Trophoblast cell (in vitro differentiated cells and primary cell): Measurements from ENCODE around the gene ZNF107.
A peak's percentile ranks its signal among the peaks of the same experiment; 100 is the strongest.
"Not testable (repeated sequence)": the region's sequence is repeated elsewhere in the genome, so short reads cannot be mapped to it uniquely, and the experiment has no call there.

Experiments used
- DNase-seq, 2 donors: peaks; one replicate each; pipeline ENCODE4 v3.0.0-alpha.2; 2016
- H2AFZ ChIP-seq: 2 replicates; pipeline ENCODE4 v1.6.1; 2013; ENCODE audit warnings: low read length, moderate library complexity, mild to moderate bottlenecking; ENCODE audit not compliant: insufficient read depth, poor library complexity
- H2AK5ac ChIP-seq: 2 replicates; pipeline ENCODE4 v1.6.1; 2013; ENCODE audit warnings: mild to moderate bottlenecking, low read length
- H2BK120ac ChIP-seq: 2 replicates; pipeline ENCODE4 v1.6.1; 2013; ENCODE audit warnings: low read length, mild to moderate bottlenecking, moderate library complexity; ENCODE audit not compliant: insufficient read depth, poor library complexity
- H2BK12ac ChIP-seq: 2 replicates; pipeline ENCODE4 v1.6.1; 2013; ENCODE audit warnings: mild to moderate bottlenecking, low read length, moderate library complexity
- H2BK5ac ChIP-seq: 2 replicates; pipeline ENCODE4 v1.6.1; 2013; ENCODE audit warnings: low read length, low read depth, moderate library complexity, mild to moderate bottlenecking; ENCODE audit not compliant: poor library complexity
- H3K14ac ChIP-seq: 2 replicates; pipeline ENCODE4 v1.6.1; 2013; ENCODE audit warnings: mild to moderate bottlenecking, low read length
- H3K18ac ChIP-seq: 2 replicates; pipeline ENCODE4 v1.6.1; 2013; ENCODE audit warnings: mild to moderate bottlenecking, low read length
- H3K23ac ChIP-seq: 2 replicates; pipeline ENCODE4 v1.6.1; 2013; ENCODE audit warnings: low read length
- H3K27ac ChIP-seq: 2 replicates; pipeline ENCODE4 v1.5.1; 2013; ENCODE audit warnings: low read depth, mild to moderate bottlenecking, inconsistent platforms, low read length, moderate library complexity
- H3K27me3 ChIP-seq: 2 replicates; pipeline ENCODE4 v1.6.1; 2013; ENCODE audit warnings: inconsistent platforms, mild to moderate bottlenecking, low read length, moderate library complexity; ENCODE audit not compliant: insufficient read depth
- H3K36me3 ChIP-seq, 2 experiments: 1 replicate in 1 of 2; 2 replicates in 1 of 2; pipeline ENCODE4 v1.6.1; 2013; ENCODE audit warnings: low read length in 2 of 2, mild to moderate bottlenecking in 2 of 2, moderate library complexity in 1 of 2; ENCODE audit not compliant: insufficient read depth in 2 of 2, control insufficient read depth in 1 of 2
- H3K4ac ChIP-seq: 2 replicates; pipeline ENCODE4 v1.6.1; 2013; ENCODE audit warnings: low read depth, mild to moderate bottlenecking, low read length, moderate library complexity
- H3K4me1 ChIP-seq, 2 experiments: 1 replicate in 1 of 2; 2 replicates in 1 of 2; pipeline ENCODE4 v1.6.1; 2013; ENCODE audit warnings: low read length in 2 of 2, mild to moderate bottlenecking in 2 of 2, moderate library complexity in 1 of 2; ENCODE audit not compliant: insufficient read depth in 2 of 2, control insufficient read depth in 1 of 2
- H3K4me2 ChIP-seq: 2 replicates; pipeline ENCODE4 v1.6.1; 2013; ENCODE audit warnings: inconsistent platforms, mild to moderate bottlenecking, low read length, moderate library complexity
- H3K4me3 ChIP-seq: 2 replicates; pipeline ENCODE4 v1.5.1; 2013; ENCODE audit warnings: mild to moderate bottlenecking, low read depth, low read length, inconsistent platforms
- H3K79me1 ChIP-seq: one replicate; pipeline ENCODE4 v1.6.1; 2013; ENCODE audit warnings: low read length
- H3K79me2 ChIP-seq: 2 replicates; pipeline ENCODE4 v1.6.1; 2013; ENCODE audit warnings: low read length, mild to moderate bottlenecking; ENCODE audit not compliant: control insufficient read depth, insufficient read depth, poor library complexity
- H3K9ac ChIP-seq: 2 replicates; pipeline ENCODE4 v1.6.1; 2013; ENCODE audit warnings: mild to moderate bottlenecking, low read length
- H3K9me3 ChIP-seq: 2 replicates; pipeline ENCODE4 v1.6.1; 2013; ENCODE audit warnings: low read depth, mild to moderate bottlenecking, control low read depth, inconsistent platforms, low read length; ENCODE audit not compliant: insufficient read depth
- H4K12ac ChIP-seq: 2 replicates; pipeline ENCODE4 v1.6.1; 2013; ENCODE audit warnings: low read depth, mild to moderate bottlenecking, low read length, moderate library complexity
- H4K8ac ChIP-seq: 2 replicates; pipeline ENCODE4 v1.6.1; 2013; ENCODE audit warnings: low read depth, mild to moderate bottlenecking, low read length, moderate library complexity
- H4K91ac ChIP-seq: one replicate; pipeline ENCODE4 v1.6.1; 2013; ENCODE audit warnings: low read depth, mild to moderate bottlenecking, low read length, moderate library complexity
- WGBS: extraction: QIAGEN DNeasy Blood & Tissue Kit; methylation state at CpG from one replicate; pipeline ENCODE4 v1.1.7; 2013; ENCODE audit warnings: missing lambda C conversion rate; ENCODE audit not compliant: insufficient read length, insufficient coverage; ENCODE audit errors: extremely low coverage; 5-methylcytosine and 5-hydroxymethylcytosine counted together

Gene ZNF107

DNA sequence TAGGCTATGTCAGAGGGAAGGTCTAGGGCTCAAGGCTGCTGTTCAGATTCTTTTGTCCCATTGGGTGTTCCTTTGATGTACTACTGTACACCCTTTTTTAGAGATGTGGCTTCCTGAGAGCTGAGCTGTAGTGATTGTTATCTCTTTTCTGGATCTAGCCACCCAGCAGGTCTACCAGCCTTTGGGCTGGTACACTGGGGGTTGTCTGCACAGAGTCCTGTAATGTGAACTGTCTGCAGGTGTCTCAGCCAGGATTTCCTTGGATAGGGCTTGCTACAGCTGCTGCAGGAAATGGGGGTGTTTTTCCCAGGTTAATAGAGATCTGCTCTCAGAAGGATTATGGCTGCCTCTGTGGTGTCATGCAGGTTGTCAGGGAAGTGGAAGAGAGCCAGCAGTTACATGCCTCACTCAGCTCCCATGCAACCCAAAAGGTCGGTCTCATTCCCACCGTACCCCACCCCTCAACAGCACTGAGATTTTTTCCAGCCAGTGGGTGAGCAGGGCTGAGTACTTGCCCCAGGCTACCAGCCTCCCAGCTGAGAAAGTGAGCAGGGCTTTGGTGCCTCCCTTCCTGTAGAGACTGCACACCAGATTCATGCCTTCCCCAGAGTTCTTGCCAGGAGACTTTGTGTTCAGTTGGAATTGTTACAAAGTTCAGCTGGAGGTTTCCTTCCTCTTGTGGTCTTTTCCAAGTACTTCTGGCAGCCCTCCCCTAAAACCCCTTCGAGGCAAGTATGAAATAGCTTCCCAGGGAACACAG lies 63.3 kb downstream of the ZNF107 start:
- no peak for DNase-seq
- no peak overlapping the region for H4K8ac ChIP-seq
- H3K9ac ChIP-seq, result no peak overlapping the region
- no peak overlapping the region for H2BK12ac ChIP-seq
- H2BK120ac ChIP-seq, result no peak overlapping the region
- H3K36me3 ChIP-seq, result no peaks in the 10 kb centered on the region
- no peak overlapping the region for H3K14ac ChIP-seq
- H4K91ac ChIP-seq, result no peak overlapping the region
- H3K18ac ChIP-seq, result no peak overlapping the region
- no peaks in the 10 kb centered on the region for H3K4me1 ChIP-seq
- H3K79me2 ChIP-seq, result no peaks in the 10 kb centered on the region
- no peak overlapping the region for H3K23ac ChIP-seq
- H4K12ac ChIP-seq, result no peak overlapping the region
- H3K79me1 ChIP-seq, result no peaks in the 10 kb centered on the region
- H3K27ac ChIP-seq, result no peak overlapping the region
- H3K27me3 ChIP-seq, result no peaks in the 10 kb centered on the region
- H3K9me3 ChIP-seq, result peaks cover 5% of the 10 kb centered on the region
- H3K4ac ChIP-seq, result no peak overlapping the region
- H2AFZ ChIP-seq, result no peak overlapping the region
- H3K4me2 ChIP-seq, result no peak overlapping the region
- no peak overlapping the region for H3K4me3 ChIP-seq
- no peak overlapping the region for H2BK5ac ChIP-seq
- WGBS, result no CpG with 5 or more reads among the region's 3 CpGs
- no peak overlapping the region for H2AK5ac ChIP-seq

DNA sequence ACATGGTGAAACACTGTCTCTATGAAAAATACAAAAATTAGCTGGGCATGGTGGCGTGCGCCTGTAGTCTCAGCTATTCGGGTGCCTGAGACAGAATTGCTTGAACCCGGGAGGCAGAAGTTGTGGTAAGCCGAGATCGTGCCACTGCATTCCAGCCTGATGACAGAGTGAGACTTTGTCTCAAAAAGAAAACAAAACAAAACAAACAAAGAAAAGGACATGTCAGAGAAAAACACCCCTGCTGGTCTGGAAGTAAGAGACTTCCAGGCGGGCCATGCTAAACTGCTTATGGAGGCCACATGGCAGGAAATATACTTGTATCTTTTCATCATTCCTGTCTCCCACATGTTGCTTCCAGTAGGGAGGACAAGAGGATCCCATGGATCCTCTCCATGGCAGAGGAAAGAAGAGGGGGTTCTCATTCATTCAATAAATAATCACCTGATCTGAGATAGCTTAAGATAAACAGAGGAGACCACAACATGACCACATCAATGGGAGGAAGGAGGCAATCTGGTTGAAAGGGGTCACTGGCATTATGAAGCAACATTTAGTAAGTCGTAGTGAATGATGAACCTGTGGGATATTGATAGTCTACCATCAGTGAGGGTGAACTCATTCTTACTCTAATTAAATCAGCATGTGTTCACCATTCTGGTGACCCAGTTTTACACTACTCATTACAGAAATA lies 67.8 kb downstream of the ZNF107 start:
- H4K12ac ChIP-seq, result no peak overlapping the region
- H3K27ac ChIP-seq, result no peak overlapping the region
- DNase-seq, result no peak
- H2BK120ac ChIP-seq, result no peak overlapping the region
- H2BK12ac ChIP-seq, result no peak overlapping the region
- H3K79me1 ChIP-seq, result no peaks in the 10 kb centered on the region
- H3K18ac ChIP-seq, result no peak overlapping the region
- no peak overlapping the region for H3K4ac ChIP-seq
- no peak overlapping the region for H3K23ac ChIP-seq
- H2AK5ac ChIP-seq, result no peak overlapping the region
- H3K36me3 ChIP-seq, result no peaks in the 10 kb centered on the region
- H3K9ac ChIP-seq, result no peak overlapping the region
- no peak overlapping the region for H4K8ac ChIP-seq
- H3K79me2 ChIP-seq, result no peaks in the 10 kb centered on the region
- H3K14ac ChIP-seq, result no peak overlapping the region
- no peaks in the 10 kb centered on the region for H3K4me1 ChIP-seq
- no peak overlapping the region for H2AFZ ChIP-seq
- peaks cover 9% of the 10 kb centered on the region for H3K9me3 ChIP-seq
- no peak overlapping the region for H4K91ac ChIP-seq
- no peak overlapping the region for H3K4me2 ChIP-seq
- no CpG with 5 or more reads among the region's 8 CpGs for WGBS
- H3K27me3 ChIP-seq, result no peaks in the 10 kb centered on the region
- no peak overlapping the region for H2BK5ac ChIP-seq
- H3K4me3 ChIP-seq, result no peak overlapping the region

GRCh38 chr7:64736575-64736974 lies 70.6 kb downstream of the ZNF107 start:
- H3K79me1 ChIP-seq, result no peaks in the 10 kb centered on the region
- no peaks in the 10 kb centered on the region for H3K4me1 ChIP-seq
- no peak overlapping the region for H3K23ac ChIP-seq
- no peak overlapping the region for H2BK12ac ChIP-seq
- H2AK5ac ChIP-seq, result no peak overlapping the region
- no peak overlapping the region for H4K8ac ChIP-seq
- H3K4me3 ChIP-seq, result peak overlapping the region; percentile 51
- H3K79me2 ChIP-seq, result no peaks in the 10 kb centered on the region
- no peak overlapping the region for H2BK120ac ChIP-seq
- no CpG with 5 or more reads among the region's 20 CpGs for WGBS
- H3K14ac ChIP-seq, result no peak overlapping the region
- no peak overlapping the region for H3K27ac ChIP-seq
- no peak overlapping the region for H3K18ac ChIP-seq
- peaks cover 6% of the 10 kb centered on the region for H3K9me3 ChIP-seq
- no peak overlapping the region for H4K12ac ChIP-seq
- H3K4ac ChIP-seq, result no peak overlapping the region
- no peak overlapping the region for H3K4me2 ChIP-seq
- H3K36me3 ChIP-seq, result no peaks in the 10 kb centered on the region
- no peak overlapping the region for H2AFZ ChIP-seq
- no peak overlapping the region for H4K91ac ChIP-seq
- no peak overlapping the region for H2BK5ac ChIP-seq
- no peak for DNase-seq
- H3K27me3 ChIP-seq, result no peaks in the 10 kb centered on the region
- H3K9ac ChIP-seq, result no peak overlapping the region

GRCh38 chr7:64738403-64738802 lies 72.5 kb downstream of the ZNF107 start:
- H4K12ac ChIP-seq, H3K4me2 ChIP-seq, H3K9me3 ChIP-seq, H2BK5ac ChIP-seq, H3K27me3 ChIP-seq, H3K4me3 ChIP-seq, H3K18ac ChIP-seq, H3K79me1 ChIP-seq, H4K8ac ChIP-seq, H3K36me3 ChIP-seq, H3K23ac ChIP-seq, H4K91ac ChIP-seq, DNase-seq, H2BK120ac ChIP-seq, H3K4ac ChIP-seq, H3K79me2 ChIP-seq, H2BK12ac ChIP-seq, H3K27ac ChIP-seq, H3K4me1 ChIP-seq, H2AK5ac ChIP-seq, H3K9ac ChIP-seq, H3K14ac ChIP-seq, H2AFZ ChIP-seq: not testable (repeated sequence)
- WGBS, result no CpG with 5 or more reads among the region's 29 CpGs
